ENCODE data around the gene ARMC6. TPM values are rescaled to one million over a fixed set of nuclear protein-coding genes. Genes with fewer than 3 reads are reported as not detected.

The ARMC6 gene
- total and polyA plus RNA-seq, 2 experiments from 2014 or later, result 40.9 to 112 TPM

DNA sequence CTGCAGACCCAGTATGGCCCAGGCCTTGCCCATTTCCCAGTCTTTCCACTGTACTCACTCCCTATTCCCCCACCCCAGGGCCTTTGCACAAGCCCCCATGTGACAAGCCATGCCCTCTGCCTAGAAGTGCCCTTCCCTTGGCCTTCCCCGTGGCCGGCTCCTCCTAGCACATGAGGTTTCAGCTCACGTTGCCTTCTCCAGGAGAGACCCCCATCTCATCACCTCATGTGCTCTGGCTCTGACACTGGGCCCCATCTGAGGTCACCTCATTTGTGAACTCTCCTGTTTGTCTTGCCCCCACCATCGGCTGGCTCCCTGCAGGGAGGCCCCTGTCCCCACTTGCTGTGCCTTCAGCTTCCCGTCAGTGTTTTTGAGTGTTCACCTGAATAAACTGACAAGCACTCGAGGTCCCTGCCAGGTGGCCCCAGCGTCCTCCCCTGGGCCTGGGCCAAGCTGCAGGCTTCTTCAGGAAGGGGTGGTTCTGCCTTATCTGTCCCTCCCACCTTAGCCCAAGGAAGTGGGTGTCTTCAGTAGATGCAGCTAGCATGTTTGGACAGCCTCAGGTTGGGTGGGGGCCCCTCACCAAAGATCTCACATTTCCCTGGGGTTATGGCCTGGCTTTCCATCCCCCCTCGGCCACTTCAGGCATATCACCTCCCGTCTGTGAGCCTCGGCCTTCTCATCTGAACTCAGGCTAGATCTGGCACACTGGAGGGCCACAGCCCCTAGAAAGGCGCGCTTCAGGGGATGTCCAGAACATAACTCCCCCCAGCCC lies 26.6 kb downstream of the ARMC6 start:
- Histone ChIP-seq H3K4me2 (no peak overlapping the region), H3K36me3 (ENCODE audit: insufficient read depth) (no peaks in the 10 kb centered on the region; the same call in 1 of the 2 replicates), H2AFZ (no peak overlapping the region), H3F3A (replicated peaks; ENCODE audit: low read depth) (peaks cover 16% of the 10 kb centered on the region), H3K4me1 (ENCODE audit: insufficient read depth) (peaks cover 6% of the 10 kb centered on the region), H3K4me3 (no peak overlapping the region), H3K27ac (ENCODE audit: low read depth) (no peak overlapping the region), H3K79me2 (replicated peaks; ENCODE audit: insufficient read depth) (no peaks in the 10 kb centered on the region), H3K27me3 (ENCODE audit: insufficient read depth) (peaks cover 10% of the 10 kb centered on the region), H3K9me2 (ENCODE audit: insufficient read depth) (no peaks in the 10 kb centered on the region), H4K20me1 (replicated peaks; ENCODE audit: insufficient read depth) (peaks cover 5% of the 10 kb centered on the region; the same call in 1 of the 2 replicates)
- TF ChIP-seq NANOG (IDR thresholded peaks at IDR 0.05; ENCODE audit: borderline replicate concordance), result no peak
- no peak for TF ChIP-seq REST (IDR thresholded peaks at IDR 0.05; ENCODE audit: unreplicated experiment)
- TF ChIP-seq CREB1 (CRISPR knock-in tag; IDR thresholded peaks at IDR 0.05; ENCODE audit: low read depth), result no peak
- no peak for TF ChIP-seq ZNF462 (CRISPR knock-in tag; IDR thresholded peaks at IDR 0.05)
- TF ChIP-seq ETS1 (IDR thresholded peaks at IDR 0.05), result no peak
- peaks cover 18% of the 10 kb centered on the region; the same call in 2 of the 3 replicates for H3K4me1 Mint-ChIP-seq
- no peak for DNase-seq (ENCODE audit: low spot score)
- ATAC-seq, result no peak
- peaks cover 19% of the 10 kb centered on the region for H3K27me3 Mint-ChIP-seq (ENCODE audit: insufficient read depth, low read depth, poor library complexity)
- H3K4me3 Mint-ChIP-seq, result no peak overlapping the region
- peaks cover 29% of the 10 kb centered on the region for H3K36me3 Mint-ChIP-seq (ENCODE audit: low read depth)
- no peaks in the 10 kb centered on the region for H3K9me3 Mint-ChIP-seq
- H3K27ac Mint-ChIP-seq, result no peak overlapping the region
